AG04449 (cell line): ENCODE results near the gene GHITM.

Source experiments
- CTCF ChIA-PET: fragments of 350-600 bp; formaldehyde crosslinking; extraction: SDS; loops from one replicate; lab custom pipeline; 2021; ENCODE audit warnings: antibody characterized with exemption; lab: Yijun Ruan, JAX
- POLR2A ChIA-PET: fragments of 400-600, 350-600 bp; formaldehyde crosslinking; extraction: SDS; loops from one replicate; lab custom pipeline; 2020; ENCODE audit warnings: antibody characterized with exemption, inconsistent platforms; lab: Yijun Ruan, JAX
- DNase-seq: peaks from one replicate; pipeline ENCODE4 v3.0.0-alpha.2; 2010; ENCODE audit warnings: low read depth, low spot score
- H3K4me3 ChIP-seq: 2 replicates; pipeline ENCODE4 v1.5.1; 2011; ENCODE audit warnings: low read depth, mild to moderate bottlenecking, control low read depth, low read length
- CTCF ChIP-seq: IDR thresholded peaks from one replicate; pipeline ENCODE4 v1.5.1; 2011; ENCODE audit warnings: mild to moderate bottlenecking, moderate library complexity, low read length, control low read depth, inconsistent platforms; ENCODE audit not compliant: insufficient read depth; ENCODE audit errors: missing control alignments

Gene GHITM

GRCh38 chr10:84173501-84173929, 34.2 kb downstream of the GHITM start, which contains the start of gene GPR15LG:
GPR15LG (plus strand) TSS chr10:84173801; CDS start chr10:84173852, 51 bp downstream.
- no peak for TF ChIP-seq CTCF
- CTCF ChIA-PET: no interaction called here
- POLR2A ChIA-PET: no interaction called here
- no peak within 1 kb of the TSS for H3K4me3 ChIP-seq
- DNase-seq: no peak

- no peak for TF ChIP-seq CTCF
- ChIA-PET POLR2A (no interaction called here), CTCF (no interaction called here)
- H3K4me3 ChIP-seq: no peak overlapping the region
- no peak for DNase-seq
Measured at GRCh38 chr10:84175436-84175835, 36.1 kb downstream of the GHITM start.

- CTCF ChIA-PET: no interaction called here
- H3K4me3 ChIP-seq: no peak overlapping the region
- DNase-seq: no peak
- POLR2A ChIA-PET: no interaction called here
- TF ChIP-seq CTCF: no peak
Measured at GRCh38 chr10:84176351-84176750, 37.0 kb downstream of the GHITM start.

- H3K4me3 ChIP-seq: no peak overlapping the region
- TF ChIP-seq CTCF: no peak
- DNase-seq: no peak
- POLR2A ChIA-PET: no interaction called here
- CTCF ChIA-PET: no interaction called here
Measured at GRCh38 chr10:84176836-84177474, 37.6 kb downstream of the GHITM start.

- no peak for TF ChIP-seq CTCF
- no peak overlapping the region for H3K4me3 ChIP-seq
- no peak for DNase-seq
- POLR2A ChIA-PET: no interaction called here
- CTCF ChIA-PET: no interaction called here
Measured at GRCh38 chr10:84177541-84178141, 38.3 kb downstream of the GHITM start.

GRCh38 chr10:84178160-84178609, 38.9 kb downstream of the GHITM start:
- ChIA-PET CTCF (no interaction called here), POLR2A (no interaction called here)
- TF ChIP-seq CTCF: no peak
- no peak for DNase-seq
- no peak overlapping the region for H3K4me3 ChIP-seq
